Neural cell (in vitro differentiated cells): Measurements from ENCODE around the gene TPRG1L. TPM values are rescaled to one million over a fixed set of nuclear protein-coding genes. Genes with fewer than 3 reads are reported as not detected.

ENCODE experiments used
- H2AFZ ChIP-seq: fragments of 200-600, 300-800 bp; sonication (generic), shearing (Covaris generic); 2 replicates; pipeline ENCODE4 v1.6.0; 2014; ENCODE audit warnings: low read depth, mild to moderate bottlenecking, antibody characterized with exemption, low read length, moderate library complexity
- H3F3A ChIP-seq: fragments of 200-600 bp; shearing (Covaris generic); 2 replicates; pipeline ENCODE4 v1.6.1; 2016; ENCODE audit warnings: mild to moderate bottlenecking, moderate library complexity, mixed read lengths, antibody characterized with exemption, low read length; ENCODE audit not compliant: insufficient read depth, poor library complexity, severe bottlenecking
- H3K27ac ChIP-seq: fragments of 200-600, 300-800 bp; sonication (generic), shearing (Covaris generic); 2 replicates; pipeline ENCODE4 v1.5.1; 2014; ENCODE audit warnings: mild to moderate bottlenecking, low read length, moderate library complexity
- H3K27me3 ChIP-seq: fragments of 300-800, 200-600 bp; sonication (generic), shearing (Covaris generic); 2 replicates; pipeline ENCODE4 v1.6.0; 2014; ENCODE audit warnings: mild to moderate bottlenecking, low read depth, low read length, moderate library complexity; ENCODE audit not compliant: insufficient read depth
- H3K36me3 ChIP-seq: fragments of 300-800, 200-600 bp; sonication (generic), shearing (Covaris generic); 2 replicates; pipeline ENCODE4 v1.5.1; 2014; ENCODE audit warnings: mild to moderate bottlenecking, antibody characterized with exemption, low read length, moderate library complexity; ENCODE audit not compliant: insufficient read depth
- H3K4me2 ChIP-seq: fragments of 300-800, 200-600 bp; sonication (generic), shearing (Covaris generic); 2 replicates; pipeline ENCODE4 v1.6.0; 2014; ENCODE audit warnings: mild to moderate bottlenecking, low read length
- H3K4me3 ChIP-seq: fragments of 300-800, 200-600 bp; sonication (generic), shearing (Covaris generic); 2 replicates; pipeline ENCODE4 v1.5.1; 2014; ENCODE audit warnings: mild to moderate bottlenecking, low read length, moderate library complexity
- H3K79me2 ChIP-seq: fragments of 200-600 bp; shearing (Covaris generic); replicated peaks from 2 replicates; pipeline ENCODE4 v1.6.0; 2014; ENCODE audit warnings: mild to moderate bottlenecking, low read length, moderate library complexity; ENCODE audit not compliant: insufficient read depth
- H3K9ac ChIP-seq: fragments of 300-800, 200-600 bp; sonication (generic), shearing (Covaris generic); 2 replicates; pipeline ENCODE4 v1.6.1; 2016; ENCODE audit warnings: mild to moderate bottlenecking, low read length, mixed read lengths
- H3K9me2 ChIP-seq: fragments of 200-600 bp; shearing (Covaris generic); 2 replicates; pipeline ENCODE4 v1.6.1; 2016; ENCODE audit warnings: mild to moderate bottlenecking, low read length, mixed read lengths; ENCODE audit not compliant: insufficient read depth
- H3K9me3 ChIP-seq: fragments of 200-600, 300-800 bp; sonication (generic), shearing (Covaris generic); 2 replicates; pipeline ENCODE4 v1.6.1; 2016; ENCODE audit warnings: mild to moderate bottlenecking, mixed run types, low read length, moderate library complexity, mixed read lengths
- H4K20me1 ChIP-seq: fragments of 200-600 bp; shearing (Covaris generic); 2 replicates; pipeline ENCODE4 v1.6.1; 2016; ENCODE audit warnings: mild to moderate bottlenecking, mixed run types; ENCODE audit not compliant: insufficient read depth
- CTCF ChIP-seq: fragments of 450-650 bp; IDR thresholded peaks from 2 replicates; pipeline ENCODE4 v1.5.1; 2014; ENCODE audit warnings: antibody characterized with exemption, mild to moderate bottlenecking, moderate library complexity; ENCODE audit not compliant: poor library complexity, severe bottlenecking
- EP300 ChIP-seq: fragments of 450-650 bp; conservative IDR thresholded peaks from 2 replicates; pipeline ENCODE4 v1.6.1; 2014; ENCODE audit warnings: antibody characterized with exemption, mild to moderate bottlenecking, moderate library complexity; ENCODE audit not compliant: poor library complexity, severe bottlenecking
- EZH2 ChIP-seq: fragments of 200-600, 300-800 bp; shearing (Covaris generic), sonication (generic); IDR thresholded peaks from 2 replicates; pipeline ENCODE4 v1.6.1; 2014; ENCODE audit warnings: antibody characterized with exemption, low read length, borderline replicate concordance, mild to moderate bottlenecking; ENCODE audit not compliant: insufficient read depth, poor library complexity, severe bottlenecking
- MXI1 ChIP-seq: fragments of 450-650 bp; conservative IDR thresholded peaks from 2 replicates; pipeline ENCODE4 v1.6.1; 2014; ENCODE audit warnings: antibody characterized with exemption, mild to moderate bottlenecking; ENCODE audit not compliant: poor library complexity, severe bottlenecking
- POLR2AphosphoS5 ChIP-seq: IDR thresholded peaks from 2 replicates; pipeline ENCODE4 v1.6.1; 2012
- RAD21 ChIP-seq: fragments of 450-650 bp; conservative IDR thresholded peaks from 2 replicates; pipeline ENCODE4 v1.6.1; 2014; ENCODE audit warnings: antibody characterized with exemption, mild to moderate bottlenecking, moderate library complexity
- REST ChIP-seq: IDR thresholded peaks from 2 replicates; pipeline ENCODE4 v1.6.1; 2012; ENCODE audit warnings: borderline replicate concordance
- SMC3 ChIP-seq: fragments of 450-650 bp; conservative IDR thresholded peaks from 2 replicates; pipeline ENCODE4 v1.6.1; 2014; ENCODE audit warnings: antibody characterized with exemption, mild to moderate bottlenecking, moderate library complexity; ENCODE audit not compliant: poor library complexity
- TAF1 ChIP-seq: IDR thresholded peaks from 2 replicates; pipeline ENCODE4 v1.6.1; 2012; ENCODE audit warnings: low read depth
- polyA plus RNA-seq: library from polyadenylated mRNA; depleted of rRNA; stranded (reverse); fragments of >200 nt; gene quantifications from 2 replicates; pipeline ENCODE4 v1.2.3, GENCODE V29; 2014

The TPRG1L gene
- polyA plus RNA-seq, 1 donor from 2014 or later: 22.4 TPM

- Histone ChIP-seq H3K4me3 (no peak overlapping the region), H3K36me3 (no peaks in the 10 kb centered on the region), H3K9ac (no peak overlapping the region), H3K4me2 (no peak overlapping the region), H3F3A (no peaks in the 10 kb centered on the region), H3K9me3 (no peaks in the 10 kb centered on the region), H3K27me3 (no peaks in the 10 kb centered on the region), H2AFZ (no peak overlapping the region), H3K9me2 (no peaks in the 10 kb centered on the region), H4K20me1 (peaks cover 5% of the 10 kb centered on the region), H3K79me2 (peaks cover 10% of the 10 kb centered on the region), H3K27ac (no peak overlapping the region)
- no peak for TF ChIP-seq REST
- no peak for TF ChIP-seq RAD21
- no peak for TF ChIP-seq TAF1
- no peak for TF ChIP-seq SMC3
- TF ChIP-seq CTCF: no peak
- no peak for TF ChIP-seq MXI1
- no peak for TF ChIP-seq EZH2
- TF ChIP-seq POLR2AphosphoS5: no peak
- no peak for TF ChIP-seq EP300
Observed at GRCh38 chr1:3627515-3628253, 2.9 kb downstream of the TPRG1L start.

GRCh38 chr1:3628445-3628844, 3.6 kb downstream of the TPRG1L start:
- Histone ChIP-seq H3K27me3 (no peaks in the 10 kb centered on the region), H4K20me1 (peaks cover 5% of the 10 kb centered on the region), H3K27ac (no peak overlapping the region), H3K36me3 (no peaks in the 10 kb centered on the region), H3K4me3 (no peak overlapping the region), H3F3A (no peaks in the 10 kb centered on the region), H3K9me2 (no peaks in the 10 kb centered on the region), H3K9me3 (no peaks in the 10 kb centered on the region), H2AFZ (no peak overlapping the region), H3K9ac (no peak overlapping the region), H3K4me2 (no peak overlapping the region), H3K79me2 (peaks cover 10% of the 10 kb centered on the region)
- TF ChIP-seq RAD21 (no peak), REST (no peak), MXI1 (no peak), SMC3 (no peak), POLR2AphosphoS5 (no peak), EZH2 (no peak), EP300 (no peak), TAF1 (no peak), CTCF (no peak)
